Fibroblast of lung (primary cell): ENCODE measurements around the gene ACTR3. TPM values are rescaled to one million over a fixed set of nuclear protein-coding genes. Genes with fewer than 3 reads are reported as not detected.
A peak's percentile ranks its signal among the peaks of the same experiment; 100 is the strongest.

Experiments
- DNase-seq, 2 donors: peaks; one replicate each; pipeline versions ENCODE4 v3.0.0 to v3.0.0-alpha.2; 2010; ENCODE audit warnings: low read depth in 2 of 2
- H2AFZ ChIP-seq: 2 replicates; pipeline ENCODE4 v1.5.1; 2012; ENCODE audit warnings: low read length, control low read depth, inconsistent platforms
- H3K27ac ChIP-seq: 2 replicates; pipeline ENCODE4 v1.5.1; 2011; ENCODE audit warnings: low read length, control low read depth; ENCODE audit not compliant: insufficient read depth
- H3K27me3 ChIP-seq: 2 replicates; pipeline ENCODE4 v1.5.1; 2011; ENCODE audit warnings: mild to moderate bottlenecking, low read length; ENCODE audit not compliant: control insufficient read depth, insufficient read depth
- H3K36me3 ChIP-seq: 2 replicates; pipeline ENCODE4 v1.5.1; 2011; ENCODE audit warnings: low read length; ENCODE audit not compliant: control insufficient read depth, insufficient read depth
- H3K4me1 ChIP-seq: 2 replicates; pipeline ENCODE4 v1.5.1; 2011; ENCODE audit warnings: low read length; ENCODE audit not compliant: control insufficient read depth, insufficient read depth; ENCODE audit errors: extremely low read depth
- H3K4me2 ChIP-seq: 2 replicates; pipeline ENCODE4 v1.5.1; 2011; ENCODE audit warnings: low read length, control low read depth; ENCODE audit not compliant: insufficient read depth; ENCODE audit errors: extremely low read depth
- H3K4me3 ChIP-seq, 4 experiments: fragments of 200-600 bp in 1 of 4; sonication (generic) in 1 of 4; replicated peaks in 1 of 4; 2 replicates each; pipeline ENCODE4 v1.5.1; 2011 to 2016; ENCODE audit warnings: low read length in 4 of 4, low read depth in 3 of 4, mild to moderate bottlenecking in 3 of 4, control low read depth in 2 of 4, inconsistent platforms in 1 of 4, mixed read lengths in 1 of 4; ENCODE audit not compliant: insufficient read depth in 1 of 4; ENCODE audit errors: control extremely low read depth in 1 of 4
- H3K79me2 ChIP-seq: 2 replicates; pipeline ENCODE4 v1.5.1; 2012; ENCODE audit warnings: mild to moderate bottlenecking, low read length, inconsistent platforms; ENCODE audit not compliant: control insufficient read depth, insufficient read depth
- H3K9ac ChIP-seq: 2 replicates; pipeline ENCODE4 v1.5.1; 2011; ENCODE audit warnings: mild to moderate bottlenecking, low read length, control low read depth; ENCODE audit not compliant: insufficient read depth
- H3K9me3 ChIP-seq: 2 replicates; pipeline ENCODE4 v1.5.1; 2012; ENCODE audit warnings: low read depth, low read length; ENCODE audit not compliant: control insufficient read depth, insufficient read depth
- H4K20me1 ChIP-seq: 2 replicates; pipeline ENCODE4 v1.5.1; 2011; ENCODE audit warnings: low read length; ENCODE audit not compliant: control insufficient read depth, insufficient read depth; ENCODE audit errors: extremely low read depth
- EZH2 ChIP-seq: IDR thresholded peaks from 2 replicates; pipeline ENCODE4 v1.5.1; 2012; ENCODE audit warnings: low read length, control low read depth, mild to moderate bottlenecking; ENCODE audit errors: missing control alignments
- polyA plus RNA-seq, 2 donors: library from polyadenylated mRNA; depleted of rRNA in 1 of 2; stranded (reverse) in 1 of 2; unstranded in 1 of 2; fragments of >200 nt; gene quantifications; 2 replicates each; pipeline ENCODE4 v1.2.1, GENCODE V29; 2011 to 2012; ENCODE audit warnings: missing spikeins in 1 of 2
- total RNA-seq: library from RNA; depleted of rRNA; stranded (reverse); fragments of >200 nt; gene quantifications from 2 replicates; pipeline ENCODE4 v1.2.1, GENCODE V29; 2014
- TF ChIP-seq, protein P1 (sequence below), 2 donors: IDR thresholded peaks in 1 of 2; conservative IDR thresholded peaks in 1 of 2; 1 replicate in 1 of 2; 2 replicates in 1 of 2; pipeline ENCODE4 v1.5.1; 2011 to 2012; ENCODE audit warnings: low read length in 2 of 2, control low read depth in 1 of 2, inconsistent platforms in 1 of 2, low read depth in 1 of 2, mild to moderate bottlenecking in 1 of 2

ACTR3 gene
- total and polyA plus RNA-seq, 2 donors (not counting 1 experiment from before 2014, with no cell fraction given), result 177 to 479 TPM

DNA sequence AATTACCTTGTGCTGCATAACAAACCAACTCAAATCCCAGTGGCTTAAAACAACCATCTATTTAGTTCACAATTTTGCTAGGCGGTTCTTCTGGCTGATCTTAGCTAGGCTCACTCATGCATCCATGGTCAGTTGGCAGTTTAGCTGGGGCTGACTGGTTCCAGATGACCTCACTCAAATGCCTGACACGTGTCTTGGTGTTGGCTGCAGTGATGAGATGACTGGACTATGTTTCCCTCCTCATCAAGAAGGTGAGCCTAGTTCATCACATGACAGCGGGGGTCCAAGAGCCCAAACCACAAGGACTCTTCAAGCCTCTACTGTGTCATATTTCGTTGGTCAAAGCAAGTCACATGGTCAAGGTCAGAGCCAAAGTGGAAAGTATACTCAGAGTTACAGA lies 42.7 kb upstream of the ACTR3 start:
- Histone ChIP-seq H3K9ac (no peak overlapping the region), H3K79me2 (no peaks in the 10 kb centered on the region), H3K4me1 (no peaks in the 10 kb centered on the region), H3K27ac (no peak overlapping the region), H3K4me3 (no peak overlapping the region), H3K36me3 (no peaks in the 10 kb centered on the region), H3K4me2 (no peak overlapping the region), H4K20me1 (no peaks in the 10 kb centered on the region), H3K27me3 (no peaks in the 10 kb centered on the region), H2AFZ (peak overlapping the region; percentile 9), H3K9me3 (no peaks in the 10 kb centered on the region)
- DNase-seq, result peak; percentile 25 to 65
- TF ChIP-seq, protein P1, sequence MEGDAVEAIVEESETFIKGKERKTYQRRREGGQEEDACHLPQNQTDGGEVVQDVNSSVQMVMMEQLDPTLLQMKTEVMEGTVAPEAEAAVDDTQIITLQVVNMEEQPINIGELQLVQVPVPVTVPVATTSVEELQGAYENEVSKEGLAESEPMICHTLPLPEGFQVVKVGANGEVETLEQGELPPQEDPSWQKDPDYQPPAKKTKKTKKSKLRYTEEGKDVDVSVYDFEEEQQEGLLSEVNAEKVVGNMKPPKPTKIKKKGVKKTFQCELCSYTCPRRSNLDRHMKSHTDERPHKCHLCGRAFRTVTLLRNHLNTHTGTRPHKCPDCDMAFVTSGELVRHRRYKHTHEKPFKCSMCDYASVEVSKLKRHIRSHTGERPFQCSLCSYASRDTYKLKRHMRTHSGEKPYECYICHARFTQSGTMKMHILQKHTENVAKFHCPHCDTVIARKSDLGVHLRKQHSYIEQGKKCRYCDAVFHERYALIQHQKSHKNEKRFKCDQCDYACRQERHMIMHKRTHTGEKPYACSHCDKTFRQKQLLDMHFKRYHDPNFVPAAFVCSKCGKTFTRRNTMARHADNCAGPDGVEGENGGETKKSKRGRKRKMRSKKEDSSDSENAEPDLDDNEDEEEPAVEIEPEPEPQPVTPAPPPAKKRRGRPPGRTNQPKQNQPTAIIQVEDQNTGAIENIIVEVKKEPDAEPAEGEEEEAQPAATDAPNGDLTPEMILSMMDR (conservative IDR thresholded peaks at IDR 0.05 in 1 of 2, IDR thresholded peaks at IDR 0.05 in 1 of 2; ENCODE audit: low read depth in 1 of 2, low read length in 2 of 2), result no peak
- no peak for TF ChIP-seq EZH2

DNA sequence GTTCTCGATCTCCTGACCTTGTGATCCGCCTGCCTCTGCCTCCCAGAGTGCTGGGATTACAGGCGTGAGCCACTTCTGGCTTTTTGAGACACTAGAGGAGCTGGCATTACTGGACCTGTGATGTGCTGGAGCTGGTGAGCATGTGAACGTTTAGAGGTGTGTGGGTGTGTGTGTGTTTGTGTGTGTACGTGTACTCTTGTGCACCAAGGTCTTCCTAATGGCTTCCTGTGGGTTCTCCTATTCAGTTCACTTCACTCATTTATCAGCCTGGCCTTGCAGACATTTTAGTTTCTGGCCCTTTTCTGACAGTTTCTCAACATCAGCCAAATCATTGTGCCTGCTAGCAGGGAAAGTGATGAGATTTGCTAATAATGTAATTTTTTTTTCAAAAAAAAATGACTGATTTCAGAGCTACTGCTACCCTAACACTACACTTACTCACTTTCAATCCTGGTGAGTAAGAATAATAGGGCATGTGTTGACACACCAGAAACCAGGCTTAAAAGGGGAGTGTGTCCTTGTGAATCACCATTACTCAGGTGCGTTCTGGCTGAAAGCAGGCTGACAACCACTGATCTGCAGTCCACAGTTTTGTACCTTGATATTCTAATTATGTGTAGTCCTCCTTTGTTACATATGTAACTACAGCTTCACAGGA lies 41.0 kb upstream of the ACTR3 start:
- peak in 1 of 2 donors; percentile 58 for DNase-seq
- Histone ChIP-seq H4K20me1 (no peaks in the 10 kb centered on the region), H2AFZ (no peak overlapping the region), H3K4me3 (no peak overlapping the region), H3K4me1 (no peaks in the 10 kb centered on the region), H3K27me3 (no peaks in the 10 kb centered on the region), H3K4me2 (no peak overlapping the region), H3K36me3 (no peaks in the 10 kb centered on the region), H3K27ac (no peak overlapping the region), H3K9me3 (no peaks in the 10 kb centered on the region), H3K9ac (no peak overlapping the region), H3K79me2 (no peaks in the 10 kb centered on the region)
- TF ChIP-seq, protein P1 (conservative IDR thresholded peaks at IDR 0.05 in 1 of 2, IDR thresholded peaks at IDR 0.05 in 1 of 2; ENCODE audit: low read depth in 1 of 2, low read length in 2 of 2), result no peak
- TF ChIP-seq EZH2, result no peak

DNA sequence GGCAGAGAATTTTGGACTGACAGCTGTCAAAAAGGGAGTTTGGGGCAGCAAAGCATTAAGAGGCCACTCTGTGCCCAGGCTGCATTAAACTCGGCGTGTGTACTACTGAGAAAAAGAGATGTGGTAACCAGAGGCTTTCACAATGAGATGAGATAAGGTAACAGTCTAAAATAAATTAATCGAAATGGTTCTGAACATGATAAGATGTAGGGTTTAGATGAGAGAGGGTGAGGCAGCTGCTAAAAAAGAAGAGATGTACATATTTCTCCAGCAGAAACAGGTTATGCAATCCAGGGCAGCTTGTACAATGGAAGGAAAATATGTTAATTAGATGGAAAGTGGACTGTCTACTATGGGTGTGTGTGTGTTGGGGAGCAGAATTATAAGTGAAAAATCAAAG lies 39.2 kb upstream of the ACTR3 start:
- H3K4me3 ChIP-seq, result no peak overlapping the region
- H3K79me2 ChIP-seq, result no peaks in the 10 kb centered on the region
- H3K36me3 ChIP-seq, result no peaks in the 10 kb centered on the region
- H4K20me1 ChIP-seq, result no peaks in the 10 kb centered on the region
- H3K4me2 ChIP-seq, result no peak overlapping the region
- no peaks in the 10 kb centered on the region for H3K4me1 ChIP-seq
- no peak for TF ChIP-seq EZH2
- TF ChIP-seq, protein P1 (conservative IDR thresholded peaks at IDR 0.05 in 1 of 2, IDR thresholded peaks at IDR 0.05 in 1 of 2; ENCODE audit: low read depth in 1 of 2, low read length in 2 of 2), result no peak
- no peaks in the 10 kb centered on the region for H3K27me3 ChIP-seq
- H3K9me3 ChIP-seq, result no peaks in the 10 kb centered on the region
- no peak overlapping the region for H3K27ac ChIP-seq
- no peak overlapping the region for H2AFZ ChIP-seq
- DNase-seq, result no peak
- H3K9ac ChIP-seq, result no peak overlapping the region
